ENCODE data around the gene BANF1.

DNA sequence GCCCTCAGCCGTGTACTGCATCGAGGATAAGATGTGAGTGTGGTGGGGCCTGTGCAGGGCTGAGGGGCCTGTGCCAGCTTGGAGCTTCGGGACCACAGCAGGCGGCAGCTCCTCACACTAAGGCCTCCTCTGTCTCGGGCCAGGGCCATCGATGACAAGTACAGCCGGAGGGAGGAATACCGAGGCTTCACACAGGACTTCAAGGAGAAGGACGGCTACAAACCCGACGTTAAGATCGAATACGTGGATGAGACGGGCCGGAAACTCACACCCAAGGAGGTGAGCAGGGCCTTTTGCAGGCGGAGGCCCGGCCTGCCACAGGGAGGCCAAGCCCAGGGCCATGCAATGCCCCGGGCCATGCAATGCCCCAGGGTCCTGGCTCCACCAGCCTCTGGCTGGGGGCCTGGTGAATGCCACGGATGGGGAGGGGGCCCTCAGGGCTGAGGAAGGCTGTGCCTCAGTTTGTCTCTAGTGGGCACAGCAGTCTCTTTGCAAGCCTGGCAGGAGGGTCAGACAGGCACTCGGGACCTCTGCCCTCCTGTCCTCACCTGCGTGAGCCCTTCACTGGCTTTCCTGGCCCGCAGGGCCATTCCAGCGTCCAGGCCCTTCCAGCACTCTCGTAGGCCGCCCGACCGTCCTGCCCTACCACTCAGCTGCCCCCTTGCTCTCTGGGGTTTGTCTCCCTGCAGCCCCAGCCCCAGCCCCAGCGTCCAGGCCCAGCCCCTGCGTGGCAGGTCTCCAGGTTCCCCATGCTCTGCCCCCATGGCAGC, 24.5 kb upstream of the BANF1 start:
- TF ChIP-seq EZH2 (IDR thresholded peaks at IDR 0.05; ENCODE audit: borderline replicate concordance), result no peak
- TF ChIP-seq, protein P1, sequence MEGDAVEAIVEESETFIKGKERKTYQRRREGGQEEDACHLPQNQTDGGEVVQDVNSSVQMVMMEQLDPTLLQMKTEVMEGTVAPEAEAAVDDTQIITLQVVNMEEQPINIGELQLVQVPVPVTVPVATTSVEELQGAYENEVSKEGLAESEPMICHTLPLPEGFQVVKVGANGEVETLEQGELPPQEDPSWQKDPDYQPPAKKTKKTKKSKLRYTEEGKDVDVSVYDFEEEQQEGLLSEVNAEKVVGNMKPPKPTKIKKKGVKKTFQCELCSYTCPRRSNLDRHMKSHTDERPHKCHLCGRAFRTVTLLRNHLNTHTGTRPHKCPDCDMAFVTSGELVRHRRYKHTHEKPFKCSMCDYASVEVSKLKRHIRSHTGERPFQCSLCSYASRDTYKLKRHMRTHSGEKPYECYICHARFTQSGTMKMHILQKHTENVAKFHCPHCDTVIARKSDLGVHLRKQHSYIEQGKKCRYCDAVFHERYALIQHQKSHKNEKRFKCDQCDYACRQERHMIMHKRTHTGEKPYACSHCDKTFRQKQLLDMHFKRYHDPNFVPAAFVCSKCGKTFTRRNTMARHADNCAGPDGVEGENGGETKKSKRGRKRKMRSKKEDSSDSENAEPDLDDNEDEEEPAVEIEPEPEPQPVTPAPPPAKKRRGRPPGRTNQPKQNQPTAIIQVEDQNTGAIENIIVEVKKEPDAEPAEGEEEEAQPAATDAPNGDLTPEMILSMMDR (IDR thresholded peaks at IDR 0.05; ENCODE audit: poor library complexity), result no peak
